ENCODE results near the gene HNF1A. TPM values are rescaled to one million over a fixed set of nuclear protein-coding genes. Genes with fewer than 3 reads are reported as not detected.

HNF1A gene
- total and polyA plus RNA-seq, 8 donors = 0.89 to 14.5 (median 6.0) TPM

DNA sequence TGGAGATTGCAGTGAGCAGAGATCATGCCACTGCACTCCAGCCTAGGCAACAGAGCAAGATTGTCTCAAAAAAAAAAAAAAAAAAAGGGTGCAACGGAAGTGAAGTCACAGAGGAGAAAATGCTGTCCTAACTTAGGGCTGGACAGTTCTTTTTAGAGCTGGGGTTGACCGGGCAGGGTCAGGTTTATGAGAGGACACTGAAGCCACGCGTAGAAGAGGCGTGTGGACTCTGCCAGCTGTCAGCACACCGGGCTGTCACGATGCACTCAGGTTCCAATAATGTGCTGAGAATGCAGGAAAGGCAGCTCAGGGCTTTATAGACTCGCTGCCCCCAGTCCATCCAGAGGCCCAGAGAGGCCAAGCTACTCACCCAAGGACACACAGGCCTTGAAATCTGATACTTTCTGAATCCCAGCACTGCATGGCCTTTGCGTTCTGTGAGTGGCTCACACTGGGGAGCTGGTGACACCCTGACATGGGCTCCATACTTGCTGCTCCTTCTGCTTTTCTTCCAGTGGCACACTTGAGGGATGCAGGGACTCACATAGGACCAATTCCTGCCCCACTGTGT lies 45.3 kb upstream of the HNF1A start:
- peaks cover 0 to 10% (median 0%) of the 10 kb centered on the region in 3 donors for H3K27me3 ChIP-seq
- H3K27ac ChIP-seq = no peak overlapping the region
- H3K4me3 ChIP-seq = no peak overlapping the region
- H3K4me1 ChIP-seq = peaks cover 0 to 5% (median 0%) of the 10 kb centered on the region in 4 donors
- no peaks in the 10 kb centered on the region for H3K9me3 ChIP-seq
- H3K36me3 ChIP-seq = no peaks in the 10 kb centered on the region
- no peak for DNase-seq
- 81 to 87% (median 81%) methylated on average over 9 of the region's 9 CpGs for WGBS, 5 donors
- TF ChIP-seq POLR2A (IDR thresholded peaks at IDR 0.05) = no peak
- no peak for TF ChIP-seq EP300 (IDR thresholded peaks at IDR 0.05)
- TF ChIP-seq POLR2AphosphoS5 (IDR thresholded peaks at IDR 0.05) = no peak
- no peak for TF ChIP-seq CTCF (IDR thresholded peaks at IDR 0.05)
- intact Hi-C loops (cut with DNase I; ENCODE audit: low total_unique reads) = no loop called here

- intact Hi-C loops (cut with DNase I; ENCODE audit: low total_unique reads) = no loop called here
- H3K4me1 ChIP-seq = peaks cover 0 to 5% (median 0%) of the 10 kb centered on the region in 4 donors
- H3K27ac ChIP-seq = no peak overlapping the region
- TF ChIP-seq POLR2A (IDR thresholded peaks at IDR 0.05) = no peak
- no peak for TF ChIP-seq POLR2AphosphoS5 (IDR thresholded peaks at IDR 0.05)
- no peak for TF ChIP-seq CTCF (IDR thresholded peaks at IDR 0.05)
- no peak for TF ChIP-seq EP300 (IDR thresholded peaks at IDR 0.05)
- H3K27me3 ChIP-seq = peaks cover 0 to 13% (median 0%) of the 10 kb centered on the region in 3 donors
- H3K9me3 ChIP-seq = no peaks in the 10 kb centered on the region
- no peak for DNase-seq
- WGBS, 5 donors = 81 to 90% (median 87%) methylated on average over 6 of the region's 6 CpGs
- H3K4me3 ChIP-seq = no peak overlapping the region
- no peaks in the 10 kb centered on the region for H3K36me3 ChIP-seq
Measured at GRCh38 chr12:120933786-120934185, 44.6 kb upstream of the HNF1A start.

DNA sequence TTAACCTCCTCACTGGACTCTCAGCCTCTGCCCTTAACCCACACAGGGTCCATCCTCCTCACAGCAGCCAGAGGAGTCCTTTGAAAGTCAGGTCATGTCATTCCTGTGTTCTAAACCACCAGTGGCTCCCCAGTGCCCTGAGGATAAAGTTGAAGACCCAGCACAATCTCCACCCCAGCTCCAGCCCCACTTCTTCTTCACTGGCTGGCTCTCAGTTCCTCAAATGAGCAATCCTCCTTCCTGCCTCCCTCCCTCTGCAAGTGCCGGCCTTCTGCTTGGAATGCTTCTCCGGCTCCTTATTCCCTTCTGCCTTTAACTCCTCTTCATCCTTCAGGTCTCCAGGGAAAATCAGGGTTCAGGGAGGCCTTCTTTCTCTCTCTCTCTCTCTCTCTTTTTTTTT lies 42.1 kb upstream of the HNF1A start:
- H3K27ac ChIP-seq = no peak overlapping the region
- TF ChIP-seq EP300 (IDR thresholded peaks at IDR 0.05) = no peak
- TF ChIP-seq POLR2AphosphoS5 (IDR thresholded peaks at IDR 0.05) = no peak
- no peak for TF ChIP-seq POLR2A (IDR thresholded peaks at IDR 0.05)
- no peaks in the 10 kb centered on the region for H3K9me3 ChIP-seq
- H3K4me1 ChIP-seq = peaks cover 0 to 11% (median 2%) of the 10 kb centered on the region in 4 donors
- WGBS, 5 donors = 53 to 73% (median 57%) methylated on average over 2 of the region's 2 CpGs
- H3K27me3 ChIP-seq = peaks cover 0 to 13% (median 0%) of the 10 kb centered on the region in 3 donors
- intact Hi-C loops (cut with DNase I; ENCODE audit: low total_unique reads) = no loop called here
- no peak for DNase-seq
- no peaks in the 10 kb centered on the region for H3K36me3 ChIP-seq
- no peak overlapping the region for H3K4me3 ChIP-seq

DNA sequence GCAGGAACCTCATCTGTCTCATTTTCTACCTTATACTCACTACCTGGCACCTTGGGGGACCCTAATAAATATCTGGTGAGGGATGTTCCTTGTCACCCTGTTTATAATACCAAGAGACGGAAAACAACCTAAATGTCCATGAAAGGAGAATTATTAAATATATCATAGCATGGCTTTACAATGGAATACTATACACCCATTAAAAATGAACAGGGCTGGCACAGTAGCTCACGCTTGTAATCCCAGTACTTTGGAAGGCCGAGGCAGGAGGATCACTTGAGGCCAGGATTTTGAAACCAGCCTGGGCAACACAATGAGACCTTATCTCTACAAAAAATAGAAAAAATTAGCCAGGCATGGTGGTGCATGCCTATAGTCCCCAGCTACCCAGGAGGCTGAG lies 39.8 kb upstream of the HNF1A start:
- WGBS, 5 donors = 42 to 88% (median 58%) methylated on average over 3 of the region's 3 CpGs
- no peaks in the 10 kb centered on the region for H3K36me3 ChIP-seq
- no peak for TF ChIP-seq CTCF (IDR thresholded peaks at IDR 0.05)
- TF ChIP-seq EP300 (IDR thresholded peaks at IDR 0.05) = no peak
- TF ChIP-seq POLR2A (IDR thresholded peaks at IDR 0.05) = no peak
- TF ChIP-seq POLR2AphosphoS5 (IDR thresholded peaks at IDR 0.05) = no peak
- no peak overlapping the region for H3K27ac ChIP-seq
- no peaks in the 10 kb centered on the region for H3K9me3 ChIP-seq
- H3K27me3 ChIP-seq = peaks cover 0 to 13% (median 0%) of the 10 kb centered on the region in 3 donors
- H3K4me1 ChIP-seq = peaks cover 0 to 11% (median 2%) of the 10 kb centered on the region in 4 donors
- no peak overlapping the region for H3K4me3 ChIP-seq
- intact Hi-C loops (cut with DNase I; ENCODE audit: low total_unique reads) = no loop called here
- no peak for DNase-seq

- Histone ChIP-seq H3K27ac (no peak overlapping the region), H3K4me1 (peaks cover 0 to 11% (median 2%) of the 10 kb centered on the region in 4 donors)
- intact Hi-C loops (cut with DNase I; ENCODE audit: low total_unique reads) = no loop called here
Measured at GRCh38 chr12:120939523-120939922, 38.8 kb upstream of the HNF1A start.

More at GRCh38 chr12:120939523-120939922, 38.8 kb upstream of the HNF1A start:
- Histone ChIP-seq H3K9me3 (no peaks in the 10 kb centered on the region), H3K4me3 (no peak overlapping the region), H3K27me3 (peaks cover 0 to 13% (median 0%) of the 10 kb centered on the region in 3 donors), H3K36me3 (no peaks in the 10 kb centered on the region)
- peak in 1 of 2 donors; percentile 37 for DNase-seq
- 6 to 26% (median 13%) methylated on average over 3 of the region's 3 CpGs for WGBS, 5 donors
- TF ChIP-seq CTCF (IDR thresholded peaks at IDR 0.05) (no peak), POLR2AphosphoS5 (IDR thresholded peaks at IDR 0.05) (no peak), POLR2A (IDR thresholded peaks at IDR 0.05) (no peak), EP300 (IDR thresholded peaks at IDR 0.05) (no peak)
